Thoracic aorta (tissue), 2 donors: ENCODE measurements around the gene DPP7. TPM values are rescaled to one million over a fixed set of nuclear protein-coding genes. Genes with fewer than 3 reads are reported as not detected.

ENCODE experiments used
- ATAC-seq: fragments of 150-250 bp; one replicate; pipeline ENCODE4 v1.8.0; 2017; ENCODE audit warnings: low read depth; ENCODE audit not compliant: insufficient number of reproducible peaks, low FRiP score
- DNase-seq: peaks from one replicate; pipeline ENCODE4 v3.0.0-alpha.2; 2020; ENCODE audit warnings: low spot score
- H3K27ac ChIP-seq, 2 donors: fragments of 200-600 bp; sonication (generic); 1 replicate in 1 of 2; 2 replicates in 1 of 2; pipeline ENCODE4 v1.5.1; 2016; ENCODE audit warnings: mild to moderate bottlenecking in 2 of 2, moderate library complexity in 2 of 2
- H3K27me3 ChIP-seq: fragments of 200-600 bp; sonication (generic); replicated peaks from 2 replicates; pipeline ENCODE4 v1.6.0; 2016; ENCODE audit warnings: mild to moderate bottlenecking; ENCODE audit not compliant: insufficient read depth
- H3K36me3 ChIP-seq: fragments of 200-600 bp; sonication (generic); one replicate; pipeline ENCODE4 v1.5.1; 2016
- H3K4me1 ChIP-seq, 2 donors: fragments of 200-600 bp; sonication (generic); 1 replicate in 1 of 2; 2 replicates in 1 of 2; pipeline versions ENCODE4 v1.5.1 to v1.6.0; 2016; ENCODE audit warnings: low read depth in 2 of 2, mild to moderate bottlenecking in 1 of 2; ENCODE audit not compliant: control insufficient read depth in 1 of 2
- H3K4me3 ChIP-seq: fragments of 200-600 bp; sonication (generic); 2 replicates; pipeline ENCODE4 v1.5.1; 2016; ENCODE audit warnings: mild to moderate bottlenecking
- H3K9me3 ChIP-seq: fragments of 200-600 bp; sonication (generic); 2 replicates; pipeline ENCODE4 v1.5.1; 2016
- CTCF ChIP-seq: fragments of 200-600 bp; sonication (generic); IDR thresholded peaks from one replicate; pipeline ENCODE4 v1.5.1; 2019; ENCODE audit warnings: antibody characterized with exemption
- total RNA-seq, 2 donors: library from RNA; depleted of rRNA; stranded (reverse); fragments of >200 nt; gene quantifications; one replicate each; pipeline versions ENCODE4 v1.1.0 to v1.2.3, GENCODE V29; 2016

DPP7 gene
- total RNA-seq, 2 donors from 2014 or later: 100 to 148 TPM

GRCh38 chr9:137078701-137079400, 35.7 kb downstream of the DPP7 start:
- Histone ChIP-seq H3K36me3 (peaks cover 10% of the 10 kb centered on the region), H3K9me3 (no peaks in the 10 kb centered on the region), H3K27ac (no peak overlapping the region), H3K27me3 (no peaks in the 10 kb centered on the region), H3K4me3 (peak overlapping the region; percentile 80), H3K4me1 (peaks cover 11 to 30% of the 10 kb centered on the region in 2 donors)
- DNase-seq (no peak), ATAC-seq (no peak)
- TF ChIP-seq CTCF: no peak

GRCh38 chr9:137077758-137078693, 36.5 kb downstream of the DPP7 start:
- peaks cover 11 to 21% of the 10 kb centered on the region in 2 donors for H3K4me1 ChIP-seq
- peak overlapping the region; percentile 80 for H3K4me3 ChIP-seq
- no peak for TF ChIP-seq CTCF
- H3K27me3 ChIP-seq: no peaks in the 10 kb centered on the region
- H3K36me3 ChIP-seq: peaks cover 10% of the 10 kb centered on the region
- ATAC-seq (no peak), DNase-seq (no peak)
- H3K9me3 ChIP-seq: no peaks in the 10 kb centered on the region
- H3K27ac ChIP-seq: no peak overlapping the region

- H3K36me3 ChIP-seq: peaks cover 10% of the 10 kb centered on the region
- no peak for TF ChIP-seq CTCF
- H3K27me3 ChIP-seq: no peaks in the 10 kb centered on the region
- H3K27ac ChIP-seq: peak within 1 kb of the TSS in 1 of 2 donors; percentile 9
- ATAC-seq: no peak
- H3K4me1 ChIP-seq: peaks cover 11 to 21% of the 10 kb centered on the region in 2 donors
- no peaks in the 10 kb centered on the region for H3K9me3 ChIP-seq
- H3K4me3 ChIP-seq: peak within 1 kb of the TSS; percentile 80
- no peak for DNase-seq
These were observed 37.4 kb downstream of the DPP7 start, which contains the start of gene UAP1L1 for GRCh38 chr9:137077010-137077747. Gene UAP1L1, plus strand, starts transcription at chr9:137077517. Its CDS starts 16 bp downstream, at chr9:137077533.

GRCh38 chr9:137076636-137077009, 37.9 kb downstream of the DPP7 start:
- H3K36me3 ChIP-seq: peaks cover 10% of the 10 kb centered on the region
- peak overlapping the region in 1 of 2 donors; percentile 9 for H3K27ac ChIP-seq
- no peaks in the 10 kb centered on the region for H3K9me3 ChIP-seq
- peak overlapping the region; percentile 80 for H3K4me3 ChIP-seq
- ATAC-seq: no peak
- no peak for DNase-seq
- no peak for TF ChIP-seq CTCF
- H3K27me3 ChIP-seq: no peaks in the 10 kb centered on the region
- peaks cover 11 to 21% of the 10 kb centered on the region in 2 donors for H3K4me1 ChIP-seq
